H7 (cell line): ENCODE results near the gene CEP70. TPM values are rescaled to one million over a fixed set of nuclear protein-coding genes. Genes with fewer than 3 reads are reported as not detected.
"Not testable (repeated sequence)": the region's sequence is repeated elsewhere in the genome, so short reads cannot be mapped to it uniquely, and the experiment has no call there.

Source experiments
- DNase-seq: peaks from one replicate; pipeline ENCODE4 v3.0.0; 2012
- H3K27me3 ChIP-seq: 2 replicates; pipeline ENCODE4 v1.6.0; 2011; ENCODE audit warnings: mild to moderate bottlenecking, low read length; ENCODE audit not compliant: control insufficient read depth, insufficient read depth
- H3K36me3 ChIP-seq: replicated peaks from 2 replicates; pipeline ENCODE4 v1.5.1; 2011; ENCODE audit warnings: low read length; ENCODE audit not compliant: control insufficient read depth, insufficient read depth
- H3K4me3 ChIP-seq: 2 replicates; pipeline ENCODE4 v1.5.1; 2011; ENCODE audit warnings: low read depth, mild to moderate bottlenecking, control low read depth, low read length, moderate library complexity; ENCODE audit not compliant: insufficient read depth
- total RNA-seq: library from RNA; depleted of rRNA; stranded (reverse); fragments of >200 nt; shearing (Covaris generic); gene quantifications from 2 replicates; pipeline ENCODE4 v1.2.3, GENCODE V29; 2014

The CEP70 gene
- total RNA-seq, 1 experiment from 2014 or later, result 19.6 TPM

DNA sequence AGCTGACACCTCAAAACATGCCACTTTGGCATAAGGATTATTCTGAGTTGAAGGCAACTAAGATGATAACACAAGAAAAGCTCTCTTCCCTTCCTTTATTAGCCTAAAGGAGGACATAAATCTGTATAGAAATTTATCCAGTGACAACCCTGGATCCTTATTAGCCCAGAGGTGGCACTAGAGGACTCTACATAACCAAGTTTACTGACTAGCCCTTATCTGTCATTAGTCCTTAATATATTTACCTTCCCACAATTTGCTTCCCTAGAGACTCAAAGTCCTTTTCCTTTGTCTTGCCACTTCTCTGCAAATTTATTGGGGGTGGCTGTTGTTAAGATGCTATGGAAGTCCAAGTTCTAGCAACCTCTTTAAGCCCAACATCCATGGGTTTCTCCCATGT is 26.7 kb downstream of the CEP70 start:
- peak; percentile 6 for DNase-seq
- no peak overlapping the region for H3K4me3 ChIP-seq
- no peaks in the 10 kb centered on the region for H3K36me3 ChIP-seq
- no peaks in the 10 kb centered on the region for H3K27me3 ChIP-seq

DNA sequence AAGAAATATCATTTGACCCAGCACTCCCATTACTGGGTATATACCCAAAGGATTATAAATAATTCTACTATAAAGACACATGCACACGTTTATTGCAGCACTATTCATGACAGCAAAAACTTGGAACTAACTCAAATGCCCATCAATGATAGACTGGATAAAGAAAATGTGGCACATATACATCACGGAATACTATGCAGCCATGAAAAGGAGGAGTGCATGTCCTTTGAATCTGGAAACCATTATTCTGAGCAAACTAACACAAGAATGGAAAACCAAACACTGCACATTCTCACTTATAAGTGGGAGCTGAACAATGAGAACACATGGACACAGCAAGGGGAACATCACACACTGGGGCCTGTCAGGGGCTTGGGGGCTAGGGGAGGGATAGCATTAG is 27.8 kb downstream of the CEP70 start:
- not testable (repeated sequence) for H3K4me3 ChIP-seq

DNA sequence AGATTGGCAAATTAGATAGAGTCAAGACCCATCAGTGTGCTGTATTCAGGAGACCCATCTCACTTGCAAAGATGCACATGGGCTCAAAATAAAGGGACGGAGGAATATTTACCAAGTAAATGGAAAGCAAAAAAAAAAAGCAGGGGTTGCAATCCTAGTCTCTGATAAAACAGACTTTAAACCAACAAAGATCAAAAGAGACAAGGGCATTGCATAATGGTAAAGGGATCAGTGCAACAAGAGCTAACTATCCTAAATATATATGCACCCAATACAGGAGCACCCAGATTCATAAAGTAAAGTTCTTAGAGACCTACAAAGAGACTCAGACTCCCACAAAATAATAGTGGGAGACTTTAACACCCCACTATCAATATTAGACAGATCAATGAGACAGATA is 31.2 kb downstream of the CEP70 start:
- DNase-seq, H3K36me3 ChIP-seq, H3K27me3 ChIP-seq, H3K4me3 ChIP-seq: not testable (repeated sequence)

More for the DNA sequence above, 27.8 kb downstream of the CEP70 start:
- not testable (repeated sequence) for H3K27me3 ChIP-seq, H3K36me3 ChIP-seq, DNase-seq

DNA sequence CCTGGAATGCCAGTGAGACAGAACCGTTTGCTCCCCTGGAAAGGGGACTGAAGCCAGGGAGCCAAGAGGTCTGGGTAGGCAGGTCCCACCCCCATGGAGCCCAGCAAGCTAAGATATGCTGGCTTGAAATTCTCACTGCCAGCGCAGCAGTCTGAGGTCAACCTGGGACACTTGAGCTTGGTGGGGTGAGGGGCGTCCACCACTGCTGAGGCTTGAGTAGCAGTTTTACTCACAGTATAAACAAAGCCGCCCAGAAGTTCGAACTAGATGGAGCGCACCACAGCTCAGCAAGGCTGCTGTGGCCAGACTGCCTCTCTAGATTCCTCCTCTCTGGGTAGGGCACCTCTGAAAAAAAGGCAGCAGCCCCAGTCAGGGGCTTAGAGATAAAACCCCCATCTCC is 33.6 kb downstream of the CEP70 start:
- H3K27me3 ChIP-seq, result no peaks in the 10 kb centered on the region
- H3K36me3 ChIP-seq, result no peaks in the 10 kb centered on the region
- DNase-seq, result no peak
- no peak overlapping the region for H3K4me3 ChIP-seq

DNA sequence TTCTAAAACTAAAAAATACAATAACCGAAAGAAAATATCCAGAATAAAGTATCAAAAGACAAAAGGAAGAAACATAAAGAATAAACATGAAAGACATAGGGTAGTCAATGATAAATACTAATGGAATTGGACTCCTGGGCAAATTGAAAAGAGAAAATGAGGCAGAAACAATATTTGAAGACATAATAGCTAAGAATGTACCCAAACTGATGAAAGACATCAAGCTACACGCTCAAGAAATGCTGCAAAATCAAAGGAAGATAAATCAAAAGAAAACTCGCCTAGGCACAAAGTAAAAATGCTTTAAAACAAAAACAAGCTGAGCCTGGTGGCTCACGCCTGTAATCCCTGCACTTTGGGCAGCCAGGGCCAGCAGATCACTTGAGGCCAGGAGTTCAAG is 34.9 kb downstream of the CEP70 start:
- Histone ChIP-seq H3K4me3 (no peak overlapping the region), H3K27me3 (no peaks in the 10 kb centered on the region), H3K36me3 (no peaks in the 10 kb centered on the region)
- DNase-seq, result no peak

DNA sequence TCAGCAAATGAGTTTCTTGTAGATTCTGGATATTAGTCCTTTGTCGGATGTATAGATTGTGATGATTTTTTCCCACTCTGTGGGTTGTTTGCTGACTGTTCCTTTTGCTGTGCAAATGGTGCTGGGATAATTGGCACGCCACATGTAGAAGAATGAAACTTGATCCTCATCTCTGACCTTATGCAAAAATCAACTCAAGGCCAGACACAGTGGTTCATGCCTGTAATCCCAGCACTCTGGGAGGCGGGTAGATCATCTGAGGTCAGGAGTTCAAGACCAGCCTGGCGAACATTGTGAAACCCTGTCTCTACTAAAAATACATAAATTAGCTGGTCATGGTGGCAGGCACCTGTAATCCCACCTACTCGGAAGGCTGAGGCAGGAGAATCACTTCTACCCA is 39.3 kb downstream of the CEP70 start:
- not testable (repeated sequence) for H3K4me3 ChIP-seq

DNA sequence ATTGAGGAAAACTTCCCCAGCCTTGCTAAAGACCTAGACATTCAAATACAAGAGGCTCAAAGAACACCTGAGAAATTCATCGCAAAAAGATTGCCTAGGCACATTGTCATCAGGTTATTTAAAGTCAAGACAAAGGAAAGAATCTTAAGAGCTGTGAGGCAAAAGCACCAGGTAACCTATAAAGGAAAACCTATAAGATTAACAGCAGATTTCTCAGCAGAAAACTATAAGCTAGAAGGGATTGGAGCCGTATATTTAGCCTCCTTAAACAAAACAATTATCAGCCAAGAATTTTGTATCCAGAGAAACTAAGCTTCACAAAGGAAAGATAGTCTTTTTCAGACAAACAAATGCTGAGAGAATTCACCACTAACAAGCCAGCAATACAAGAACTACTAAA is 43.1 kb downstream of the CEP70 start:
- not testable (repeated sequence) for H3K27me3 ChIP-seq, DNase-seq, H3K36me3 ChIP-seq, H3K4me3 ChIP-seq

More for the DNA sequence above, 39.3 kb downstream of the CEP70 start:
- DNase-seq, H3K27me3 ChIP-seq, H3K36me3 ChIP-seq: not testable (repeated sequence)

DNA sequence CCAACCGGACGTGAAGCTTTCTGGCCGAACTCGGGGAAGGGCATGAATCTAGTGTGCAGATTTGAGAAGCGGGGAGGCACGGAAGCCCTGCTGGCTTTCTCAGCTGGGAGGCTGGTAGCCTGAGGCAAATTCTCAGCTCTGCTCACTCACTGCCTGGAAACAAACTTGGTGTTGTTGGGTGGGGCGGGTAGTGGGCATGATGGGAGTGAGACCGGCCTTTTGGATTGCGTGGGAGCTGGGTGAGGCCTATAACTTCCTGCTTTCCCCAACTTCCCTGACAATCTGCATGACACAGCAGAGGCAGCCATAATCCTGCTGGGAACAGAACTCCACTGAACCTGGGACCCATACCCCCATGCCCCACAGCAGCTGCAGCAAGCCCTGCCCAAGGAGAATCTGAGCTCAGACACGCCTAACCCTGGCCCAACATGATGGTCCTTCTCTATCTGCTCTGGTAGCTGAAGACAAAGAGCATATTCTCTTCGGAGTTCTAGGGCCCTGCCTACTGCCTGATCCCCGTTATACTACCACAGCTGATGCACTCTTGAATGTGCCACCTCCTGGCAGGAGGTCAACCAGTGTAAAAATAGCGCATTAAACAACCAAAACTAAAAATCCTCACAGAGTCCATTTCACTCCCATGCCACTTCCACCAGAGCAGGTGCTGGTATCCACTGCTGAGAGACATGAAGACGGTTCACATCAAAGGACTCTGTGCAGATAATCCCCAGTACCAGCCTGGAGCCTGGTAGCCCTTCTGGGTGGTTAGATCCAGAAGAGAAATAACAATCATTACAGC is 44.7 kb downstream of the CEP70 start:
- H3K36me3 ChIP-seq, result peaks cover 2% of the 10 kb centered on the region
- no peak overlapping the region for H3K4me3 ChIP-seq
- no peaks in the 10 kb centered on the region for H3K27me3 ChIP-seq
- no peak for DNase-seq

DNA sequence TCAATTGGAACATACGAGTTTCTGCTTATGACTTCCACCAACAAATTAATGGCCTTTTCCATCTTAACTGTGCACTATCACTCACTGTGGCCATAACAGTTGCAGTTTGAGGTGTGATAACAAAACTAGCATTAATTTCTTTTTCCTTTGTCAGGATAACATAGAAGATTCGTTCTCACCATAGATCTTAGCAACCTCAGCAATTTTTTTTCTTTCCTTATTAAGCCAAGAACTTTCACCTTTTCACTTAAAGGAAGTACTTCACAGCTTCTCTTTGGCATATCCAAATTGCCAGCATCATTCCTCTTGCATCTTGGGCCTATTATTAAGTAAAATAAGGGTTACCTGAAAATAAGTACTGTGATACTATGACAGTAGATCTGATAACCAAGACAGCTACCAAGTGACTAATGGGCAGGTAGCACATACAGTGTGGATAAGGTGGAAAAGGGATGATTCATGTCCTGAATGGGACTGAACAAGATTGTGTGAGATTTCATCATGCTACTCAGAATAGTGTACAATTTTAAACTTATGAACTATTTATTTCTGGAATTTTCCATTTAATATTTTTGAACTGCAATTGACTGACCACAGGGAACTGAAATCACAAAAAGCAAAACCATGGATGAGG is 46.6 kb downstream of the CEP70 start:
- DNase-seq, result no peak
- Histone ChIP-seq H3K4me3 (no peak overlapping the region), H3K27me3 (no peaks in the 10 kb centered on the region), H3K36me3 (peaks cover 2% of the 10 kb centered on the region)

DNA sequence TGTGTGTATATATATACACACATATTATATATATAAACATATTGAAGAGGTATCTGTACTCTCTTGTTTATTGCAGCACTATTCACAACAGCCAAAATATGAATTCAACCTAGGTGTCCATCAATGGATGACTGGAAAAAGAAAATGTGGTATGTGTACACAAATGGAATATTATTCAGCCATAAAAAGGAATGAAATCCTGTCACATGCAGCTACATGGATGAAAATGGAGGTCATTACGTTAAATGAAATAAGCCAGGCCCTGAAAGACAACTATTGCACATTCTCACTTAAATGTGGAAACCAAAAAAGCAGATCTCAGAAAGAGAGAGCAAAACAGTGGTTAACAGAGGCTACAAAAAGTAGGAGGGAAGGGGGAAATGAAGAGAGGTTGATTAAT is 49.5 kb downstream of the CEP70 start:
- no peak for DNase-seq
- peaks cover 4% of the 10 kb centered on the region for H3K36me3 ChIP-seq
- H3K4me3 ChIP-seq, result no peak overlapping the region
- no peaks in the 10 kb centered on the region for H3K27me3 ChIP-seq

DNA sequence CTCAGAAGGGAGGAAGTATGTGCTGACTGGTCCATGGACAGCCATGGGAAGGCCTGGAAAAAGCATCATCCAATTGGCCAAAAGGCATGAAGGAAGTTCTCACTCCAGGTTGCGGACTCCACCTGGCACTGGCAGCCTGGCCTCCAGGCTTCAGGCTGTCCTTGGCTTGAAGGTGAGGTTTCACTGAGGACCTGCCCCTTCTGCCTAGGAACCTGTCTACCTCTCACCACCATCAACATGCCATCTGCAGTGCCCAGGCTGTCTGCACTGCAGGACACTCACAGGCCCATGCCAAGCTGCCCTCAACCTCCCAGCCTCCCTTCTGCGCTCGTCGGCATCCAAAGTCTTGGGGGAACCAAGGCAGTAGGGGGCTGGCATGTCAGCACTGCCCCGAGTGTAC is 51.1 kb downstream of the CEP70 start:
- Histone ChIP-seq H3K36me3 (peaks cover 2% of the 10 kb centered on the region), H3K4me3 (no peak overlapping the region)

DNA sequence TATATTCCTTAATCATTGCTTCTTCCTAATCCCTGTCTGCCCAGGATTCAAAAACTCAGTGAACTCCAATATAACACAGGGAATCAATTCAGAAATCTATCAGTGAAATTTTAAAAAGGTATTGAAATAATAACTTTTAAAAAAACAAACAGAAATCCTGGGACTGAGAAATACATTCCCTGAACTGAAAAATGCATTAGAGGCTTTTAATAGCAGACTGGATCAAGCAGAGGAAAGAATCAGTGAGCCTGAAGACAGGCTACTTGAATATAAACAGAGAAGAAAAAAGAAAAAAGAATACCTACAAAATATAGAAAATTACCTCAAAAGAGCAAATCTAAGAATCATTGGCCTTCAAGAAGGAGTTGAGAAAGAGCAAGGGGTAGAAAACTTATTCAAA is 54.7 kb downstream of the CEP70 start:
- Histone ChIP-seq H3K36me3 (peaks cover 2% of the 10 kb centered on the region), H3K4me3 (no peak overlapping the region), H3K27me3 (no peaks in the 10 kb centered on the region)
- no peak for DNase-seq

More for the DNA sequence above, 51.1 kb downstream of the CEP70 start:
- DNase-seq, result no peak
- H3K27me3 ChIP-seq, result no peaks in the 10 kb centered on the region

DNA sequence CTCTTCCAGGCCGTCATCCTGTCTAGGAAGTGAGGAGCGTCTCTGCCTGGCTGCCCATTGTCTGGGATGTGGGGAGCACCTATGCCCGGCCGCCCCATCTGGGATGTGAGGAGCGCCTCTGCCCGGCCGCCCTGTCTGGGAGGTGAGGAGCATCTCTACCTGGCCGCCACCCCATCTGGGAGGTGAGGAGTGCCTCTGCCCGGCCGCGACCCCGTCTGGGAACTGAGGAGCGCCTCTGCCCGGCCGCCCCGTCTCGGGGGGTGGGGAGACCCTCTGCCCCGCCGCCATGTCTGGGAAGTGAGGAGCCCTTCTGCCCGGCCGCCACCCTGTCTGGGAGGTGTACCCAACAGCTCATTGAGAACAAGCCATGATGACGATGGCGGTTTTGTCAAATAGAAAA is 72.6 kb downstream of the CEP70 start:
- not testable (repeated sequence) for H3K4me3 ChIP-seq, DNase-seq, H3K36me3 ChIP-seq, H3K27me3 ChIP-seq

DNA sequence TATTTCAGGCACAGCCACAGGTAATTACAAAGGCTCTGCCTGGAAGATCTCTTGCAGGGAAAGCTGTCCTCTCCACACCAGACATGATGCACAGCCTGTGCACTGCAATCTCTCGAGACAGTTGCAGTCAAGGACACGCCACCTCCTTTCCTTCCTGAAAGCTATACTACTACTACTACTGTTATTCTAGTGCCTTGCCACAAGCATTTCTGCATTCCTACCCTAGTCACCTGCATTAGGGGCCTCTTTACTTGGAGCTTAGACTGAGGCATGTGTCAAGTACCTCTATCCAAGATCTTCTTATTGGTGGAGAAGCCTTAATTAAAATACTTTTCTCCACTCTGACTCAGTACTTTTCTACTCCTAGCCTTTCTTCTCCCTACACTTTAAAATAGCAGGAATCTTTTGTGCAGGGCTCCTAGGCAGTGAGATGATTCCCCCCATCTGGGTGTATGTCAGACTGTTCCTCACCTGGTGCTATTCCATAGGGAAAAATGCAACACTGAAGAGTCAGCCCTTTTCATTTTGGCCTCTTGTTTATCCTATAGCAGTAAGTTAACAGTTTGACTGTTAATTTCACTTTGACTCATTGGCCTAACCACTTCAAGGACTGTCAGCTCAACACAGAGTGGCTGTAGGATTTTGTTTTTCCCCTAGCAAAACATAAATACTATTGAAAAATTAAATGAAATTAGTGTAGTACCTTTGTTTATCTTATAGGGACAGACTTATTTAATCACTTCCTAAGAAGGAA is 80.8 kb downstream of the CEP70 start:
- Histone ChIP-seq H3K4me3 (no peak overlapping the region), H3K27me3 (no peaks in the 10 kb centered on the region)

DNA sequence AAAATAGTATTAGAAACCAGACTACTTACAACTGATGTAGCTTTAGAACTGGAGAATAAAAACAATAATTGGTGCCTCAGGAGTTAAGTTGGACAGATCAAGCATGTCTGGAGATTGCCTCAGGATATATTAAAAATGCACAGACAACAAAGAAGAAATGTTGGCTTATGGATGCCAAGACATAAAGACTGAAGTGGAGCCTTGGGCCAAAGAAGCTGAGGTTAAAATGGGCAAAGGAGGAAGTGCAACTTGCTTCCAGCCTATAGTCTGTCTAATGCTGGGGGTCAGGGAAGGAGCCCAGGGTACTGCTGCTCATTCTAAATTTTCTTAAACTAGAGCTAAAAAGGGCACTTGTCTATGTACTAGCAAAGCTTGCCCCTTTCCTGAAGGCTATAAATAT is 82.1 kb downstream of the CEP70 start:
- H3K4me3 ChIP-seq, result no peak overlapping the region
- H3K27me3 ChIP-seq, result no peaks in the 10 kb centered on the region
- H3K36me3 ChIP-seq, result no peaks in the 10 kb centered on the region
- DNase-seq, result no peak

More for the DNA sequence above, 80.8 kb downstream of the CEP70 start:
- no peaks in the 10 kb centered on the region; the same call in 1 of the 2 replicates for H3K36me3 ChIP-seq
- DNase-seq, result peak; percentile 17
